ENCODE results near the gene EGFR.

Gene EGFR

DNA sequence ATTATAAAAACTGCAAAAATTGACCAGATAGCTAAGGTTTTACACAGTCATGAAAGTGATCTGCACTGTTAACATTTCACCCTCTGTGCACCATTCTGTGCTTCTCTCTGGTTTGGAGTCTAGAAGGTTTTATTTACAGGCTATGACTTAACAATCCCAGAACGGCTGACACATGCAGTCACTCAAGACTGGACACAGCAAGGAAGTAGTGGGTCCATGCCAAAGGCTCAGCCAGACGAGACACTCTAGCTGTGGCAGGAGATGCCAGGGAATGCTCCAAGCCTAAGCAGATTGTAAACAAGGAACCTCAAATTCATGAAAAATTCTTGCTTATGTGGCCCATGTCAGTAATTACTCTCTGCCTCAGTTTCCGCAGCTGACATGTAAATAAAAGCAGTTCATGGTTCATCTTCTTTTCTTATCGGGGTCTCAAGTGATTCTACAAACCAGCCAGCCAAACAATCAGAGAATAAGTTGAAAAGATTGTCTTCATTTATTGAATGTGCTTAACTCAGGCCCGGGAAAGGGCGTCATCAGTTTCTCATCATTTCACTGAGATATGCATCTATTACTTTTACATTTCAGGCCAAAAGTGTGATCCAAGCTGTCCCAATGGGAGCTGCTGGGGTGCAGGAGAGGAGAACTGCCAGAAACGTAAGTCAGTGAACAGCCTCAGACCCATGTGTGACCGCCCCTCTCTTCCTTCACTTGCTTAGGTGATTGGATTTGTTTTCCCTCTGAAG, 132.1 kb downstream of the EGFR start:
- TF ChIP-seq, protein P1, sequence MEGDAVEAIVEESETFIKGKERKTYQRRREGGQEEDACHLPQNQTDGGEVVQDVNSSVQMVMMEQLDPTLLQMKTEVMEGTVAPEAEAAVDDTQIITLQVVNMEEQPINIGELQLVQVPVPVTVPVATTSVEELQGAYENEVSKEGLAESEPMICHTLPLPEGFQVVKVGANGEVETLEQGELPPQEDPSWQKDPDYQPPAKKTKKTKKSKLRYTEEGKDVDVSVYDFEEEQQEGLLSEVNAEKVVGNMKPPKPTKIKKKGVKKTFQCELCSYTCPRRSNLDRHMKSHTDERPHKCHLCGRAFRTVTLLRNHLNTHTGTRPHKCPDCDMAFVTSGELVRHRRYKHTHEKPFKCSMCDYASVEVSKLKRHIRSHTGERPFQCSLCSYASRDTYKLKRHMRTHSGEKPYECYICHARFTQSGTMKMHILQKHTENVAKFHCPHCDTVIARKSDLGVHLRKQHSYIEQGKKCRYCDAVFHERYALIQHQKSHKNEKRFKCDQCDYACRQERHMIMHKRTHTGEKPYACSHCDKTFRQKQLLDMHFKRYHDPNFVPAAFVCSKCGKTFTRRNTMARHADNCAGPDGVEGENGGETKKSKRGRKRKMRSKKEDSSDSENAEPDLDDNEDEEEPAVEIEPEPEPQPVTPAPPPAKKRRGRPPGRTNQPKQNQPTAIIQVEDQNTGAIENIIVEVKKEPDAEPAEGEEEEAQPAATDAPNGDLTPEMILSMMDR (IDR thresholded peaks at IDR 0.05) = no peak

DNA sequence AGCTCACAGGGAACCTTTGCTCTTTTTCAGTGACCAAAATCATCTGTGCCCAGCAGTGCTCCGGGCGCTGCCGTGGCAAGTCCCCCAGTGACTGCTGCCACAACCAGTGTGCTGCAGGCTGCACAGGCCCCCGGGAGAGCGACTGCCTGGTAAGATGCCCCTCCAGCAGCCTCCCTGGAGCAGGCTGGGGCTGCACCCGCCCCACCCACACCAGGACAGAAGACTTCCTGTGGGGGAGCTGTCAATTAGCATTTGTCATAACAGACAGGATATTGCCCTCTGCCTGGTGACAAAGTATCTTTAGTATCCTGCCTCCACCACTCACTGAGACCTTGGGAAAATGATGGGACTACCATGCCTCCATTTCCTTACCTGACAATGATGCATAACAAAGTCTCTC, 133.7 kb downstream of the EGFR start:
- TF ChIP-seq, protein P1 (IDR thresholded peaks at IDR 0.05) = no peak

DNA sequence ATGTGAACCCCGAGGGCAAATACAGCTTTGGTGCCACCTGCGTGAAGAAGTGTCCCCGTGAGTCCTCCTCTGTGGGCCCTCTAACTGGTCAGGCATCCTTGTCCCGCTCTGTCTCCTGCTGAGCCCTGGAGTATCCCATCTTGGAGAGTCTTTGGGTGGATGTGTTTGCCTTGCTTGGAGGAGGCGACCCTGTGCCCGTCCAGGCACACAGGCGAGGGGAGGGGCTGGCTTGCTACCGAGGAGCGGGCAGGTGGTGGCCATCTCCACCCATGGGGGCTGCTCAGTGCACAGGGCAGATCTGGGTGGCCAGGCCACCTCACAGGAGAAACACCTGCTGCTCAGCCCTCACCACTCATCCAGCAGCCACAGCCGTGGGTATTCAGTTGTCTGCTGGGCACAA, 135.3 kb downstream of the EGFR start:
- TF ChIP-seq, protein P1 (IDR thresholded peaks at IDR 0.05) = no peak

DNA sequence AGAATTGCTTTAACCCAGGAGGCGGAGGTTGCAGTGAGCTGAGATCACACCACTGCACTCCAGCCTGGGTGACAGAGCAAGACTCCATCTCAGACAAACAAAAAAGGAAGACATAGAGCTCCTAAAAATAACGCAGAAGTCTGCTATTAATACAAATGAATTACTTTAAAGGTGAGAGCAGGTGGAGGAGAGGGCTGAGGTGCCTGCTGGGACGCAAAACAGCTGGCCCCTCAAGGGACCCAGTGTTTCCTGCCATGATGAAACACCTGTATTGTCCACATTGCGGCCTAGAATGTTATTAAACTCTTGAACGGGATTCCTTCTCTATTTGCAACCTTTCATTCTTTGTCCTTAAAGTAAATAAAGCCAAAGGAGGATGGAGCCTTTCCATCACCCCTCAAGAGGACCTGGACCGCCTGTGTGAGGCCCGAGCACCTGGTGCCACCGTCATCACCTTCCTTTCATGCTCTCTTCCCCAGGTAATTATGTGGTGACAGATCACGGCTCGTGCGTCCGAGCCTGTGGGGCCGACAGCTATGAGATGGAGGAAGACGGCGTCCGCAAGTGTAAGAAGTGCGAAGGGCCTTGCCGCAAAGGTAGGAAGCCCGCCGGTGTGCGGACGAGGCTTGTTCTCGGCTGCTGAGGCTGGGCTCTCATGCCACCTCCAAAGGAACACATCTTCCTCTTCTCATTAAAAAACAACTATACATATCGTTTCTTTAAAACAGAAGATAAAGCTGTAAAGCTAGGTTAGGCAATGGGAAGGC, 136.7 kb downstream of the EGFR start:
- TF ChIP-seq, protein P1 (IDR thresholded peaks at IDR 0.05) = no peak

DNA sequence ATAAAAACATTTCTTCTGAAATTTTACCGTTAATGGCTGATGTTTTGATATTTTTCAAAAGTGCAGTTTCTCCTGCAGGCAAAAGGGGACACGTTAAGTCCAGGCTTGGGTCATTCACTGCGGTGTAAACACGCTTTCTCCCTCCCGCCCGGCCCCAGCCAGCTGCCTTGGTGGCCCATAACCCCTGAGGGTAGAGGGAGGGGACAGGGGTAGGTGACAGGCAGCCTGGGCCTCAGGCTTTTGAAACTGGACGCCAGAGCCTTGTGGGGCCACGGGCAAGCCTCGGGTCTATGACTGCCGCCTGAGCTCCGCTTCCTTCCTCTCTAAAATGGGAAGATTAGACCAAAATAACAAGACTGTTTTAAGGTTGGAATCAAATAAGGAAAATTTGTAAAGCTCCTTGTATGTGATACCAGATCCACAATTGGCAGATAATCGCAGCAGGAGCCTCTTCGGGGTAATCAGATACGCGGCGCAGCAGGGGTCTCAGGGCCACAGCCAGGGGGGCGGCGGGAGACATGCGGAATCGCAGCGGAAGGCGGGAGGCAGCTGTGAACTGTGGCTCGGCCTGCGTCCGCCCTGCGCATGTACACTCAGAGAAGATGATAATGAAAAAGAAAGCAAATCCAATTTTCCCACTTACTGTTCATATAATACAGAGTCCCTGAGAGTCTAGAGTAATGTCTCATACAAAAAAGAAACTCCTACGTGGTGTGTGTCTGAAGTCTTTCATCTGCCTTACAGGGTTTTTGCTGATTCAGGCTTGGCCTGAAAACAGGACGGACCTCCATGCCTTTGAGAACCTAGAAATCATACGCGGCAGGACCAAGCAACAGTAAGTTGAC, 138.3 kb downstream of the EGFR start:
- TF ChIP-seq, protein P1 (IDR thresholded peaks at IDR 0.05) = no peak

DNA sequence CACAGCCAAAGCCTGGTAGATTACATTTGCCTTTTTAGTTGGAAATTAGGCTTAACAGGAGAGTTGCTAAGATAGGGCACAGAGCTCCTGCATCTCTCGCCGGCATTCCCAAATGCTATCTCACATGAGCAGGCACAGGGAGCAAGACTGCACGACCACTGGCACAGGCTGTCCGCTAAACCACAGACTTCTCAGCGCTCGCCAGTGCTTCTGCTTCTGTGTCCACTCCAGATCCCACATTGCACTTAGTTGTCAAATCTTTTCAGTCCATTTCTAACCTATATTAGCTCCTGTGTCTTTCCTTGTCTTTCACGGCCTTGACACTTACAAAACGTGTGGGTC, 138.9 kb downstream of the EGFR start:
- TF ChIP-seq, protein P1 (IDR thresholded peaks at IDR 0.05) = no peak

DNA sequence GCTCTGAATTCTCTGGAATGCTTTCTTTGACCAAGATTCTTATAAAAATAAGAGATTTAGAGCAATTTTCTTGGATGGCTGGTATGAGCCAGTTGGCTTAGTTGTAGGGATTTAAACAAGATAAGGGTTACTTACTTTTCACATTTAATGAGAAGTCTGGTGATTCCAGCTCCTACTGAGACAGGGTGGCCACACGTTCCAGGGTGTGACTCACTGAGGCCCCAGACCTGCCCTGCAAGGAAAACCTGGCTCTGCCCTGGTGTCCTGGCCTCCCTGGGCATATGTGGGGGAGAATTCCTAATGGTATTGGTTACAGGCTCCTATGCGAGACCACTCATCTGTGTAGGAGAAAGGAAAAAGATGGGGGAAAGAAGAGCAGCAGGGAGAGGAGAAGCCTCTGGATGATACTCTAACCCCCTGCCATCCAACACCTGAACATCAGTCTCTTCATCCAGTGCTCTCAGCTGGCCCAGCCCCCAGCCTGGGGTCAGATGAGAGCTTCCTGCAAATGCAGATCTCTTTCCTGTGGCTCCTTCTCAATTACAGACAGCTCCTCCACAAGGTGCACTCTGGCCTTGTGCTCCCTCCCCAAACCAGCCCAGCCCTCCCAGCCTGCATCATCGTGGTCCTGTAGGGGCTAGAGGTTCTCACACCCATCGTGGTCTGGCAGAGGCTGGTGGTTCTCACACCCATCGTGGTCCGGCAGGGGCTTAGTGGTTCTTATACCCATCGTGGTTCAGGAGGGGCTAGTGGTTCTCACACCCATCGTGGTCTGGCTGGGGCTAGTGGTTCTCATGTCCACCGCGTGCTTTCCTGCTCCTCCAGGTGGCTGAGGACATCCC, 139.9 kb downstream of the EGFR start:
- TF ChIP-seq, protein P1 (IDR thresholded peaks at IDR 0.05) = no peak
